Measurements from ENCODE around the gene TMEM181.
"Not testable (repeated sequence)": the region's sequence is repeated elsewhere in the genome, so short reads cannot be mapped to it uniquely, and the experiment has no call there.

The TMEM181 gene

DNA sequence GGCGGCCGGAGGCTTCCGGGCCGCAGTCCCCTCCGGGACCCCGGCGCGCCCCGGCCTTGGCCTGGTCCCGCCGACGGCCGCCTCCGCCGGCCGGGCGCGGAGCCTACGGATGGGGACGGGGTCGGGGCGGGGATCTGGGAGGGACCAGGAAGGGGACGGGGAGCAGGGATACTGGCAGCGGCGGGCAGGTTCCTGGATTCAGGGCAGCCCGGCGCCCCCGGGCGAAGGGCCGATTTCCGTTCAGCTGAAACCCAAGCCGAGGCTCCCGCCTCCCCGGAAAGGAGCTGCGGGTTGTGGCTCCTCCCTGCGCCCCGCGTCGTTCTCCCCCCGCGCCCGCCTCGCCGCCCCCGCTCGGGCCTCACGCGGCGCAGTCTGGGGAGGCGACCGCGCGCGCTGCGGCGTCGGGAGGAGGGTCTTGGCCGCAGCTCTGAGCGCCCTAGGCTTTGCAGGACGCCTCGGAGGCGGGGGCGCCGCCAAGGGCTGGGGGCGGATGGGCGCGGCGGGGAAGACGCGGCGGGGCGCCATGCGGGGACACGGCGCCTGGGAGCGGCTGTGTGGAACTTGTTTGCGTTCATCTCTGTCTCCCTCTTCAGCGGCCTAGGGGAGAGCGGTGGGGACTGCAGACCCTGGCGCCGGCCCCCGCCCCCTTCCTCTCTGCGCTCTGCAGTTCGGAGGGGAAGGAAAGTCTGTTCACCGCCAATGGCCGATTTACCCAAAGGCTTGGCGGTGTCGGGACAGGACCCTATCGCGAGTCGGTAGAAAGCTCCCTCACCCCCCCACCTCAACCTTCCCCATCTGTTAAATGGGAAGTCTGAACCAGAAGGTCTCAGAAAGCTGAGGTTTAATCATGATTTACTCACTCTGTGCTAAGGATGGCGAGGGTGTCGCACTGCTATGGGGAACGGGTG lies 22.7 kb upstream of the TMEM181 start:
- DNase-seq = no peak

DNA sequence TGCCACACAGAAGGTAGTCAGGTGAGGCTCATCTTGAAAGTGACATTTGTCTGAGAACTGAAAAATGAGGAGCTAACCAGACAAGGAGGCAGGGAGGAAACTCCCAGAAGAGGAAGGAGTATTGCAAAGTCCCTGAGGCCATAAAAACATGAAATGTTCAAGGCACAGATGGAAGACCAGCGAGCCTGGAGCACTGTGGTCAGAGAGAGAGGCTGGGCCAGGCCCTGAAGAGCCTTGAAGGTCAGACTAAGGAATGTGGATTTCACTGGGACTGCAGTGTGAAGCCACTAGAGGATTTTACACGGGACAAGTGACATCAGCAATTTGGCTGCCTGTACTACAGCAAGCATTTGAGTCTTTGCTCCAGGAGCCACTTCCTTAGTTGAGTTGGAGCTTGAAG lies 21.1 kb upstream of the TMEM181 start:
- DNase-seq = no peak

DNA sequence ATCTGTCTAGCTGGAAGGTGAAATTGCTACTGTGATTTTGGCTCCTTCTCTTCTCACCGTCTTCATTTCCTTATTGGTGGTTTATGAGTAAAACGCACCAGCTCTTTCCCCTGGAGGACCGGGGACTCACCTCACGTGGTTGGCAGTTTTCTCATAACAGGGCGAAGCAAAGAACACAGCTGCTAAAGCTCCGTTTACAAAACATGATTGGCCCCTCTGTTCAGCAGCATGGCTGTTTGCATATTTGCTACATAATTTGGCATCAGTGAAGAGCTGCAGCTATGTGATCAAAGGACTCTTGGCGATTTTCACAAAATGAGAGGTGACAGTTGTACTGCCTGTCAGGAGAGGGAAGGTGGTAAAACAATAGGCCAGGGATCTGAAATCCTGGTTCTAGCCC lies 20.5 kb upstream of the TMEM181 start:
- DNase-seq = no peak

DNA sequence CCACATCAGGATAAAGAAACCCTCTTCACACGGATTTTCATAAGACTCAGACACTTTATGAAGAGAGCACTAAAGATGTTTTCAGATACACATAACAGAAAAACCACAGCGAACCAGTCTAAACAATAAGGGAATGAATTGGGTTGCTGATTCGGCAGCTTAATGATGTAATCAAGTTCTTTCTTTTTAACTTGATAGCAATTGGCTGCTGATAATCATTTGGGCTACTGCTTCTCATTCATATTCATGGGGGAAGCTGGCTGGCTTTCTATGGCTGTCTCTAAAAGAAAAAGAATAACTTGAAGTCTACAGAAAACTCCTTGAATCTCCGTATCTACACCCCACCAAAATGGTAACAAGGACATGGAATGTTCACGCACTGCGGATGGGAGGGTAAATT lies 20.0 kb upstream of the TMEM181 start:
- no peak for DNase-seq

DNA sequence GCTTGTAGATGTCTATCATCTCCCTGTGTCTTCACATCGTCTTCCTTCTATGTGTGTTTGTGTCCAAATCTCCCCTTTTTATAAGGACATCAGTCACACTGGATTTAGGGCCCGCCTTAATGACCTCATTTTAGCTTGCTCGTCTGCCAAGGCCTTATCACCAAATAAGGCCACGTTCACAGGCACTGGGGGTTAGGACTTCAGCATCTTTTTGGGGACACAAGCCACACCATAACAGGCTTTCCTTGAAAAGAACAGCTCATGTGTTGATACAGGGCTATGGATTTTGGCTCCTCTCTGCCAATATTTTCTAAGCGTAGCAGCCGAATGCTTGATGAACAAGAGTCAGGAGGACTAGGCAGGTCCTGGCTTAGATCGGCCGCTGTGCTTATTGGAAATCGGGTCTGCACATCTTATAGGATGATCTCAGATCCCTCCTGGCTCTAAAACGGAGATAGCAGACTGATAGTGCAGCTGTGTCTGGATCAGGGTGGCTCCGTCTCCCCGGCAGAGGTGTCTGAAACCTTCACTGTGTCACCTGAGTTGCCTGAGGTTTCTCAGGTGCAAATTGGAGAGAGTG lies 16.2 kb upstream of the TMEM181 start:
- DNase-seq = no peak

DNA sequence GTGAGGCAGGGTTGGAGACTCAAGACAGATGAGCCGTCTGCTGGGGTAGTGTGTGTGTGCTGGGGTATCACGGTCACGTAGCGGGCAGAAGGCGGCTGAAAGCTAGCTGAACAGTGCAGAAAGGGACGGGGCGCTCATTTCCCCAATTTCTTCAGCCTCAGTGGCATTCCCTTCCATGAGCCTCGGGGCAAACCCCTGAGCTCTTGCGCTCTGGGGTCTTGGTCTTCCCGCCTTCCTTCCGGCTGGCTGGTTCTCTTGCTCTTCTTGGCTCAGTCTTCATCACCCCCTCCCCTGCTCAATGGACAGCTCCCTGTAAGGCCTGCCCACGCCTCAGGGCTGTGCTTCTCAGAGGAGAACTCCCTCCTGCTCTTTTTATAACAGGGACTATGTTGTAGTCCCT lies 15.5 kb upstream of the TMEM181 start:
- DNase-seq = no peak

DNA sequence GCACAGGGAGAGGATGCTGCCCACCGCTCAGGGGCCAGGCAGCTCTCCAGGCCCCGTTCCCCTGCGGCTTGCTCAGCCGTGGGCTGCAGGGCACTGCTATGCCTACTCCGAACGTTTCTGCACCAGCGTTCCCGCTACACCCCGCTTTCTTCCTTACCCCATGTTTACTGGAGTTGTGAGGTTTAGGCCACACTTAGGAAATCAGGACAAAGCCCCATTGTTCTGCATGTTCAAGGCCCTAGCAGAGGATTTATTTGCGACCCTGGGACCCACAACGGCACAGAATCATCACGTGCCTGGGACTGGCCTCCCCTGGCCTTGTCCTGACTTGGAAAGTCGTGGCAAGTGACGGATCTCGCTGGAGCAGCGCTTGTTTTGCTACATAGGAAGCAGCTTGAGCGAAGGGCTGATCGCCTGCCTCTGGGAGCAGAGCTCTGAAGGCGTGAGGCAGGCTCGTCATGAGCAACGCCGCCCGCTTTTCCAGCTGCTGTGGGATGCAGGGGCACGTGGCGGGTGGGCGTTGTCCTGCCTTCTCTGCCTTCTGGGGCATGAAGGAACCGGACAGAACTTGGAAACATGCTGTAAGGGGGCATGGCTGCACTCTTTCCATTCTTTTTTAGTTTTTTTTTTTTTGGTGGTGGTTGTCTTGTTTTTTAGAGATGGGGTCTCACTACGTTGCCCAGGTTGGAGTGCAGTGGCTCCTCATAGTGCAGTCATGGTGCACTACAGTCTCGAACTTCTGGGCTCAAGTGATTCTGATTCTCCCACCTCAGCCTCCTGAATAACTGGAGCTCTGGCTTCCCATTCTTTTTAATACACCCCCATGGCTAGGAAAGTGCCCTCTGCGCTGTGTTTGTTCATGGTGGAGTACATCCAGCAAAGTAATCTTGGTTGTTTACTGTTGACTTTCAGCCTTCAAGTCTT lies 14.6 kb upstream of the TMEM181 start:
- DNase-seq = no peak

DNA sequence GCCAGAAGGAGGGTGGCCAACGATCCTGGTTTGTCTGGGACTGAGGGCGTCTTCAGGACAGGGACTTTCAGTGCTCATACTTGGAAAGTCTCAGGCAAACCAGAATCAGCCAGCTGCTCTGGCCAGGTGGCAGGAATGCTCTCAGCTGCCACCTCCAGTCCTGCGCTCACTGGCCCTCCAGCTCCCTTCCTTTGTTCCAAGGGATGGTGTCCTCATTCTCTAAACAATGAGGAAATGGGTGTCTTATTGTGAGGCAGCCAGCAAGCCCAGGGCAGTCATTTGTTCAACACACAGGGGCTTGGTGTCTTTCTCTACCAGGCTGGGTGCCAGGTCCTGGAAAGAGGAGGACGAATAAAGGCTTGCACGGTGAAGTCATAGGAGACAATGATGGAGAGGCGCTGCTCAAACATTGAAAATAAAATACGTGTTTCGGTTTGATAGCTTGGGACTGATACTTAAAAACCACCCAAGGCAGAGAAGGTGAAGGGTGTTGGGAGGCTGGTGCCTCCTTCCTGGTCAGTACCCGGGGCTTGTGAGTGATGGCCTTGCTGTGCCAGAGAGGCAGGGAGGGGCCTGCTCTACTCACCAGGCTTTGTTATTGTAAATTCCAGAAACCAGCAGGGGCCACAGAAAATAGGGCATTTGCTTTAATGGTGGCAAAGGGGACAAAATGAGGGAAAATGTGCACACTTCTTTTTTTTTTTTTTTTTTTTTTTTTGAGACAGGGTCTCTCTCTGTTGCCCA lies 11.3 kb upstream of the TMEM181 start:
- no peak for DNase-seq

DNA sequence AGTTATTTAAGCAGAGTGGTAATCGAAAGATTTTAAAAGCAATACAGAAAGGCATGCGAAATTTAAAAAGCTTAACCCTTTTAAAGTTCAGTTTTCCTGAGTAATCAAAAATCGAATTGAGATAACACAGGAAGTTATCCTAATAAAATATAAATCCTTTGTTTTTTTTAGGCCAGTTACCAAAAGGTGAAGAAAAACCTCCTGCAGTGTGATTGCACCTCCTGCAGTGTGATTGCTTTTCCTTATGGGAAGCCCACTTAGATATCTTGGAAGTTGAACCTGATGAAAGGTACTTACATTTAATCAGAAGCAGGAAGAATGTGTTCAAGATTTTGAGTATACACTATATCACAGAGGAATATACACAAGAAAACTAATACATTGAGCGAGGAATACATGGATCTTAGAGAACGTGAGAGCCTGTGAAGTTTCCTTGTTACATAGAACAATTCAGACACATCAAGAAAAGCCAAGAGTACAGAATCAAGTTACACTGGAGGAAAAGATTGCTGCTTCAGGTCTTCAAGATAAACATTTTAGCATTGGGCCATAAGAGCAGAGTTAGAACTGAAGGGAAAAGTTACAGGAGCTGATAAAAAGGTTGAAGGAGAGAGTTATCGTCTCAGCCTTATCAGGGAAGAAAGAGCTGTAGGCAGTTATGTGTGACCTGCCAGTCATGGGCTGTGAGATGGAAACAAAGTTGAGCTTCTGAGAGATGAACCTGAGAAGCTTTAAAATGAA lies 7.7 kb upstream of the TMEM181 start:
- DNase-seq = no peak

DNA sequence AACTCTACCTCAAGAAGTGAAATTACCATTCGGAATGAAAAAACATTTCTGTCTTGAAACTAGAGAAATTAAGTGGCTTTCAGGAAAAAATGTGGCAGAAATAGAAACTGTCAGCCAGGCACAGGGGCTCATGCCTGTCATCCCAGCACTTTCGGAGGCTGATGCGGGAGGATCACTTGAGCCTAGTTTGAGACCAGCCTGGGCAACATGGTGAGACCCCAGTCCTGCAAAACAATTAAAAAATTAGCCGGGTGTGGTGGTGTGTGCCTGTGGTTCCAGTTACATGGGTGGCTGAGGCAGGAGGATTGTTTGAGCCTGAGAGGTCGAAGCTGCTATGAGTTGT lies 7.1 kb upstream of the TMEM181 start:
- DNase-seq = no peak

DNA sequence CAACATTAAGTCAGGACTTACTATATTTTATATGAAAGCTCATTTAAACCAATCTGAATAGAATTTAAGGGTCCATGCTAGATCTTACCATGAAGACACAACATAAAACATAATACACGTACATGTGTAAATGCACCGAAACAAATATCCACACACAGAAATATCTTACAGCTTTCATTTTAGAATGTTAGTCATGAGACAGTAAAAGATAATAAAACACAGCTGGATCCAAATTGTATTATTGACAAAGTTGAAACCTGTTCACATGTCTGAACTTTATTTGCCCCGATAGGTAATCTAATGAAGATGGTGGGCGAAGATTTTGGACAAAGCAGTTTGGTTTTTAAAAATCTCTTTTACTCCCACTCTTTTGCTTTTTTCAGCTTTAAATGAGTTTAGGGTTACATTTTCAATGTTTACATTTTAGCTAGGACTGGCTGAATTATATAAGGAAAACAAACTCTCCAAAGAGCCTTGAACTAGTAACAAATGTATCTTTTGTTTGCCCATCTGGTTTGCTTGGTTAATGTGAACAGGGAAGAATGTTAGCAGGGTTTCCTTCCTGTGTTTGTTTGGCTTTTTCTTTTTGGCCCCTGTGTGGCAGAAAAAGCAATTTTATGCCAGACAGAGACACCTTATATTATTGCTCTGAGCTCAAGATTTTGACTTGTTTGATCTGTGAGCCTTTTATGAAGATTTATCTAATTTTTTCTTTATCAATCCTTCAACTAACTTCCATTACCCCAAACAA lies 5.1 kb upstream of the TMEM181 start:
- DNase-seq = no peak

DNA sequence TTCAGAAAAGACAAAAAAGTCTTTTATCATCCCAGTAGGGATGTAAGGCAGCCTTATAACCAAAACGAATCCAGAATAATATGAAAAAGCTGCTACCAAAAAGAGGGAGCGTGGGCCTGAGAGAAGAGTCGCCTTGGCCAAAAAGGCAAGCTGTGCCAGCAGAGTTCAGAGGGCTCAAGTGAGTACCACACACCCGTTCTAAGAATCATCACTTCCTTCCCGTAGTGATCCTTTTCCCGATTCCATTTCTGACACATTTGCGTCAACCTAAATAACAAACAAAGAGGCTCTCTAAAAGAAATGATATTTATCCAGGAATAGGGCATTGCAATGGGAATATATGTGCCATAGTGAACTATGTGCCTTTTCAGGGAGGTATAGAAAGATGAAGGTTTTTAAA lies 3.8 kb upstream of the TMEM181 start:
- no peak for DNase-seq

DNA sequence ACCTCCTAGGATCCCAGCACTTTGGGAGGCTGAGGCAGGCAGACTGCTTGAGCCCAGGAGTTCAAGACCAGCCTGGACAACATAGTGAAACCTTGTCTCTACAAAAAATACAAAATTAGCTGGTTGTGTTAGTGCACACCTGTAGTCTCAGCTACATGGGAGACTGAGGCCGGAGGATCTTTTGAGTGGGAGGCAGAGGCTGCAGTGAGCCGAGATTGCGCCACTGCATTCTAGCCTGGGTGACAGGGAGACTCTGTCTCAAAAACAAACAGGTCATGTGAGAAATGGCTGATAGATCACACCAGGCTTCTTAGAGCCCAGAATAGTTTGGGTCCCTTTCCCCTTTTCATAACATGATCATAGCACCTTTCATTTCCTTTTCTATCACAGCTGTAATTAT lies 2.8 kb upstream of the TMEM181 start:
- DNase-seq = not testable (repeated sequence)

DNA sequence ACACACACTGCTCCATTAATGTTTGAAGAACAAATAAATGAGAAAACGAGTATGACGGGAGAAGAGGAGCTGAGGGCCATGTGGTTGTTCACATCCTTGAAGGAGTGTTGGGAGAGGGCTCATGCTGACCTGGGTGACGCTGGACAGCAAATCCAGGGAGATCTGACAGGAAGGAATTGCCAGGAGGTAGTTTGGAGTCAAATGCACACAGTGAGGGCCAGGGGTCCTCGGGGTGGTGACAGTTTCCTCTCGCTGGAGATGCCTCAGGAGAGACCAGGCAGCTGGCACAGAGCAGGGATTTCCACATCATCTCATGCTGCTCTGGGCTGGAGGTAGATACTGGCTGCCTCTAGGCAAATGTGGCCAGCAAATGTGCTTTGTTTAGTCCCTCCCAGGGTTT lies 2.0 kb upstream of the TMEM181 start:
- DNase-seq = no peak

DNA sequence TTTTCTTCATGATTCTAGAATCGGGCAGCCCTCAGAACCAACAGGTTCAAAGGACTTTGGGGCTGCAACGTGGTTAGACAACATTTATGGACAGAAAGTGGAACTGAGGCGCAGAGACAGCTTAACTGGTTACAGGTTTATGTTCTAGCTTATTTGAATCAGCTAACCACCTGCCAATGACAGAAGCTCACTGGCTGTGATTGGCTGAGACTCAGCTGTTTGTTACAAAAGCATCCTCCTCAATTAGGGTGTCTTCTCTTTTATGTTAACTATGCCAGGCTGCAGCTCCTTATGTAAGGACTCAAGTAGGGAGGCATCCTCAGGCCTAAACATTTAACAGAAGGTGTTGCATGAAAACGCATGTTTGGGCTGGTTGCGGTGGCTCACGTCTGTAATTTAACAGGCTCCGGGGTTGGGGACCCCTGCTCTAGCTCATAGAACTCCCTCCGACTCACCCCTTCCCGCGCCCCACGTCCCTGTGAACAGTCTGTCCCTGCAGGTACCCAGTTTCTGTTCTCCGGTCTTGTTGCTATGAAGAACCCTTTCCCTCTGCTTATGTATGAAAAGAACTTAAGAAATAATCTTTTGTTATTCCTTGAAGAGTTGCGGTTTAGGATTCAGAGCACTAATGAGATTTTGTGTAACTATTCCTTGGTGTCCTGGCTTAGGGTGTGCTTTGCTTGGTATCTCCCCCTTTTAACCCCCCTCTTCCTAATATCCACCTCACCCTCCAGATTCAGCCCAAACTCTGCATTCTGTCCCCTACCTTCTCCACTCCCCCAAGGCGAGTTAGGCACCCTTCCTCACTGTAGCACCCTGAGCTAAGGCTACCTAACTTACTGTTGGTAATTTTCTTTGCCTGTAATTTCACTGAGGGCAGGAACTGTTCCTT lies 1.2 kb upstream of the TMEM181 start:
- no peak for DNase-seq

DNA sequence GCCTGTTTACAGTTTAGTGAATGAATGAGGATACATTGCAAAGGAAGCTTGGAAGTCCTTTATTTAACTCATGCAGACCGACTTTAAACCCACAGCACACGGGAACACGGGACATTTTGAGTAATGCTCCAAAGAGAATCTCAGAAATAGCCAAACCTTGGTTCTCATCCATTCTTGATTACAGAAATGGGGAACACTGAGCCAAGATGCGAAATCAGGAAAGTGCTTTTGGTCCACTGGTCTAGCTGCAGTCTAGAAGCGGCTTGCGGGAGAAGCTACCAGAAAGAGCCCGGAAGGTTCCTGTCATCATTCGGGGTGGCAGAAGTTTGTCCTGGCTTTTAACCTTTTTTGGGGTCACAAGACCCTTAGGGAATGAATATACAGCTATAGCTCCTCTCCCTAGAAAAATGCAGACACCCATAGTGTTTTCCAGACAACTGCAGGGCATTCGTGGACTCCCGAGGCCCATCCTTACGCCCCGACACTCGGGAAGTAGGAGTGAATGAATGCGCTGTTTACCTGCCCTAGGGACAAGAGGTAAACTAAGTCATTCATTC lies 475 bp upstream of the TMEM181 start:
- no peak for DNase-seq

DNA sequence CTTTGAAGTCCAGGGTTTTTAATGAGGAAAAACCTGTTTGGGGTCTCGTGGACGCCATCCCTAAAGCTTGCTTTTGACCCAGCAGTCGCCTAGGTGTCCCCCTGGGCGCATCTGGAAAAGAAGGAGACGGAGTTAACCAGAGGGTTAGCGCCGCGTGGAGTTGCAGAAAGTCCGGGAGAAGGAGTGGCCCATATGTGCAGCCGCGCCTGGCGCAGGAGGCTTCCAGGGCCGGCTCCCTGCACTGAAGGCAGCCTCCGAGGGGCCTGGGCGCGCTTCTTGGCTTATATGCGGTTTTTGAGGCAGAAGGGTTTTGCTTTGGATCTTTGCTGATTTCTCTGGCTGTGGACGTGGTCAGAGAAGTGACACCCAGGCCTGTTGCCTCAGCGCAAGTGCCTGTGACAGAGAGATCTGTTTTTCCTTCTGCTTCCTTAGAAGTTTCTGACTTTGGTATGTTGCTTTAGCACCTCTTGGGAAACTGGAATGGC lies 987 bp downstream of the TMEM181 start:
- no peak for DNase-seq

DNA sequence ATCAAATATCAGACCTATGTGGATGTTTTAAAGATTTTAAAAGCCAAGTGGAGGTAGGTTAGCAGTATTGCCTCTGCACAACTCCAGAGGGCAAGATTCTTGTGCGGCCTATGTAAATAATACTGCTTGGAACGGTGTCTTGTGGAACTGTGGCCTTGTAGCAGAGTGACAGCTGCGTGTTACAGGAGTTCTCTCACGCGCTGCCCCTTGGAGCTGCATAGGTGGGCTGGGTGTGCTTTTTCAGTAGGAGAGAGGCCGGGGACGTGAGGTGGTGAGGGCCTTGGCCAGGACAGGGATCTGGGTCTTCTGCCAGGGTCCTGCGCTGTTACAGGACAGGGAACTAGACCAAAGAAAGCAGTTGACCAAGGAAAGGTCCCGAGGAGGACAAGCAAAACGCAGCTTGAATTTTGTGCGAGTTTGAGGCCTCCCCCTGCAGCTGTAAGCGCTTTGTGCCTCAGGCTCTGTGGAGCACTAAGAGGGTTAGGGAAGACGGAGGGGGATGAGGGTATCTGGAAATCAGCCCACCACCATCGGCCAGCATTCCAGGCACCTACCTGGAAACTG lies 1.5 kb downstream of the TMEM181 start:
- DNase-seq = no peak

DNA sequence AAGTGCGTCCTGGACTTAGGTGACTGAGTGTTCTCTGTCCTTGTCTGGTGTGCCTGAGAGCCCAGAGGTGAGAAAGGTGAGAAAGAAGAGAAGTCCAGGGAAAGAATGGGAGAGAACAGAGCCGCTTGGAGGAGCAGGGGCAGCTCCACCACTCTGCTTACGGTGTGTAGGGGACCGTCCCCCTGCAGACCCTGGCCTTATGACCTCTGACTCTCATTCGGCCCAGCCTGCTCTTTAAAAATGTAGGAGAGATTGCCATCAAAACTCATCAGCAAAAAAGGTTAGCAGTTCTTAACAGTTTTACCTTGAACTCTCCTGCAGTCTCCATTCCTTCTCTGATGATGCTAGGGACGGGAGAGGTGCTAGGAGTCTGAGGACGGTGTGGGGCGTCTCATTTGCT lies 2.0 kb downstream of the TMEM181 start:
- no peak for DNase-seq

Data from effector CD8-positive, alpha-beta T cell (primary cell).